ENCODE results near the gene CHGA. TPM values are rescaled to one million over a fixed set of nuclear protein-coding genes. Genes with fewer than 3 reads are reported as not detected.

The CHGA gene, protein sequence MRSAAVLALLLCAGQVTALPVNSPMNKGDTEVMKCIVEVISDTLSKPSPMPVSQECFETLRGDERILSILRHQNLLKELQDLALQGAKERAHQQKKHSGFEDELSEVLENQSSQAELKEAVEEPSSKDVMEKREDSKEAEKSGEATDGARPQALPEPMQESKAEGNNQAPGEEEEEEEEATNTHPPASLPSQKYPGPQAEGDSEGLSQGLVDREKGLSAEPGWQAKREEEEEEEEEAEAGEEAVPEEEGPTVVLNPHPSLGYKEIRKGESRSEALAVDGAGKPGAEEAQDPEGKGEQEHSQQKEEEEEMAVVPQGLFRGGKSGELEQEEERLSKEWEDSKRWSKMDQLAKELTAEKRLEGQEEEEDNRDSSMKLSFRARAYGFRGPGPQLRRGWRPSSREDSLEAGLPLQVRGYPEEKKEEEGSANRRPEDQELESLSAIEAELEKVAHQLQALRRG
- not detected in 2 replicates for total RNA-seq

DNA sequence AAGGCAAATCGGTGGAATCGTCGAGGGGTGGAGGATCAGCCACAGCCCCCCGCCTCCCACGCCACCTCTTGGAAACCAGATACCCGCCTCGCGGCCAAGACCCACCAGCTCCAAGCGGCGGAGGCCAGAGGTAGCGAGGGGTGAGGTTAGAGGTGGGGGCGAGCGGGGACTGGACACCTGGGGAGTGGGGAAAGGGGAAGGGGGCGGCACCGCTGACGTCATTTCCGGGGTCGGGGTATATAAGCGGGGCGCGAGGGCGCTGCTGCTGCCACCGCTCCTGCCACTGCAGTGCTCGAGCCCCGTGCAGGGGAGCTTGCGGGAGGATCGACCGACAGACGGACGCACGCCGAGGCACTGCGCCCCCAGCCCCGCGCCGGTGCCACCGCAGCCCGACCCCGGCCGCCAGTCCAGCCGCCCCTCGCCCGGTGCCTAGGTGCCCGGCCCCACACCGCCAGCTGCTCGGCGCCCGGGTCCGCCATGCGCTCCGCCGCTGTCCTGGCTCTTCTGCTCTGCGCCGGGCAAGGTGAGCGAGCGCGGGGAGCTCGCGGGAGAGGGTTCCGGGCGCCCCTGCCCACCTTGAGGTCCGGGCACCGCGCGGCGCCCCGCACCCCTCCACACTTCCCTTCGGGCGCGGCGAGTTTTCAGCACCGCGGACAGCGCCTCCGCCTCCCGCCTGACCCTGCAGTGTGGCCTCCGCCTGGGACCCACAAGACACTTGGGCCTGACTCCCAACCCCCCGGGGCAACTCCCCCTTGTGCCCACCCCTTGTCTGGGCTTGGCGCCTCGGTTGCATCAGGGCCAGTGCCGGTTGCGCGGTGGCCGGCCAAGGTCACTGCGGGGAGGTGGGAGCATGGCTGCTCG is at the start of gene CHGA:
TSS of gene CHGA (plus strand) at position 268 of the 861 bp plus-strand sequence. CDS start at position 478, 210 bp downstream.
- no peaks in the 10 kb centered on the region for H3K9me3 ChIP-seq (ENCODE audit: low read depth, low read length)
- peaks cover 32% of the 10 kb centered on the region for H3K27me3 ChIP-seq (ENCODE audit: insufficient read depth, low read length)
- H2AFZ ChIP-seq (ENCODE audit: low read length): no peak within 1 kb of the TSS
- no peak within 1 kb of the TSS for H3K4me3 ChIP-seq (ENCODE audit: insufficient read depth, low read length)
- no peak within 1 kb of the TSS for H3K4me2 ChIP-seq (ENCODE audit: insufficient read depth, low read length)
- no peaks in the 10 kb centered on the region for H3K4me1 ChIP-seq (ENCODE audit: insufficient read depth, low read length)
- TF ChIP-seq, protein P1, sequence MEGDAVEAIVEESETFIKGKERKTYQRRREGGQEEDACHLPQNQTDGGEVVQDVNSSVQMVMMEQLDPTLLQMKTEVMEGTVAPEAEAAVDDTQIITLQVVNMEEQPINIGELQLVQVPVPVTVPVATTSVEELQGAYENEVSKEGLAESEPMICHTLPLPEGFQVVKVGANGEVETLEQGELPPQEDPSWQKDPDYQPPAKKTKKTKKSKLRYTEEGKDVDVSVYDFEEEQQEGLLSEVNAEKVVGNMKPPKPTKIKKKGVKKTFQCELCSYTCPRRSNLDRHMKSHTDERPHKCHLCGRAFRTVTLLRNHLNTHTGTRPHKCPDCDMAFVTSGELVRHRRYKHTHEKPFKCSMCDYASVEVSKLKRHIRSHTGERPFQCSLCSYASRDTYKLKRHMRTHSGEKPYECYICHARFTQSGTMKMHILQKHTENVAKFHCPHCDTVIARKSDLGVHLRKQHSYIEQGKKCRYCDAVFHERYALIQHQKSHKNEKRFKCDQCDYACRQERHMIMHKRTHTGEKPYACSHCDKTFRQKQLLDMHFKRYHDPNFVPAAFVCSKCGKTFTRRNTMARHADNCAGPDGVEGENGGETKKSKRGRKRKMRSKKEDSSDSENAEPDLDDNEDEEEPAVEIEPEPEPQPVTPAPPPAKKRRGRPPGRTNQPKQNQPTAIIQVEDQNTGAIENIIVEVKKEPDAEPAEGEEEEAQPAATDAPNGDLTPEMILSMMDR (IDR thresholded peaks at IDR 0.05; ENCODE audit: extremely low read depth, low read depth, low read length): no peak
- DNase-seq (ENCODE audit: insufficient read length, low spot score, missing footprints): peak; percentile 97
- H3K27ac ChIP-seq (ENCODE audit: low read depth, low read length): no peak within 1 kb of the TSS
- no peaks in the 10 kb centered on the region for H3K79me2 ChIP-seq (ENCODE audit: insufficient read depth, low read length)
- H4K20me1 ChIP-seq (ENCODE audit: insufficient read depth, low read length): no peaks in the 10 kb centered on the region
- no peaks in the 10 kb centered on the region for H3K36me3 ChIP-seq (ENCODE audit: insufficient read depth, low read length)

DNA sequence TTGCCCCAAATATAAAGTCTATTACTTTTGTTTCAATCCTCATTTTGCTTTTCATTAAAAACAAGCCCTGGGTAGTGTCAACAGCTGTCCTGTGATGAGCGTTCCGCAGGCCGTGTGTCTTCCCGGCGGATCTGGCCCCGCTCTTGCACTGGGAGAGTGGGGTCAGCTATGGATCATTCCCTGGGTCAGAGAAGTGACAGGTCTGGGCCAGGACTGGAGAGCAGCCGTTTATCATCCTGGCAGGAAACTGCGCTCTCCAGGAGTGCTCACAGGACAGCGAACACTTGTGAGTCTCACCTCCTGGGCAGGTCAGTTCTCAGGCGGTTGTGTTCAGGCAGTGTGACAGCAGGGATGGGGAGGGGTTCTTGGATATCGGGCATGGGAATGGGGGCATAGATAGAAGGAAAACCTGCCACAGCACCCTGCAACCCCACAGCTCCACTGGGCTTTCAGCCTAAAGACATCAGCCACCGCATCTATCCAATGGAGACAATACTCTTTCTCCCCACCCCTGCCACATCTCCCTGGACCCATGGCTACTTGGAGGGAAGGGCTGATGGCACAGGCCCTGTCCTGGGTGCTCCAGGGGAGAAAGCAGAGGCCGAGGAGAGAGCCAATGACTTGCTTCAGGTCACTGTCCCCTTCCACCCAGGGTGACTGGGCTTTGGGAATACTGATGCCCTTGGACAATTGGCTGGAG is 47.8 kb upstream of the CHGA start:
- Histone ChIP-seq H3K4me1 (ENCODE audit: insufficient read depth, low read length) (no peaks in the 10 kb centered on the region), H3K36me3 (ENCODE audit: insufficient read depth, low read length) (no peaks in the 10 kb centered on the region), H3K27me3 (ENCODE audit: insufficient read depth, low read length) (peaks cover 42% of the 10 kb centered on the region), H4K20me1 (ENCODE audit: insufficient read depth, low read length) (no peaks in the 10 kb centered on the region), H3K9me3 (ENCODE audit: low read depth, low read length) (no peaks in the 10 kb centered on the region), H3K79me2 (ENCODE audit: insufficient read depth, low read length) (no peaks in the 10 kb centered on the region), H3K4me2 (ENCODE audit: insufficient read depth, low read length) (no peak overlapping the region), H3K27ac (ENCODE audit: low read depth, low read length) (no peak overlapping the region), H2AFZ (ENCODE audit: low read length) (no peak overlapping the region), H3K4me3 (ENCODE audit: insufficient read depth, low read length) (no peak overlapping the region)
- TF ChIP-seq, protein P1 (IDR thresholded peaks at IDR 0.05; ENCODE audit: extremely low read depth, low read depth, low read length): no peak
- DNase-seq (ENCODE audit: insufficient read length, low spot score, missing footprints): no peak

DNA sequence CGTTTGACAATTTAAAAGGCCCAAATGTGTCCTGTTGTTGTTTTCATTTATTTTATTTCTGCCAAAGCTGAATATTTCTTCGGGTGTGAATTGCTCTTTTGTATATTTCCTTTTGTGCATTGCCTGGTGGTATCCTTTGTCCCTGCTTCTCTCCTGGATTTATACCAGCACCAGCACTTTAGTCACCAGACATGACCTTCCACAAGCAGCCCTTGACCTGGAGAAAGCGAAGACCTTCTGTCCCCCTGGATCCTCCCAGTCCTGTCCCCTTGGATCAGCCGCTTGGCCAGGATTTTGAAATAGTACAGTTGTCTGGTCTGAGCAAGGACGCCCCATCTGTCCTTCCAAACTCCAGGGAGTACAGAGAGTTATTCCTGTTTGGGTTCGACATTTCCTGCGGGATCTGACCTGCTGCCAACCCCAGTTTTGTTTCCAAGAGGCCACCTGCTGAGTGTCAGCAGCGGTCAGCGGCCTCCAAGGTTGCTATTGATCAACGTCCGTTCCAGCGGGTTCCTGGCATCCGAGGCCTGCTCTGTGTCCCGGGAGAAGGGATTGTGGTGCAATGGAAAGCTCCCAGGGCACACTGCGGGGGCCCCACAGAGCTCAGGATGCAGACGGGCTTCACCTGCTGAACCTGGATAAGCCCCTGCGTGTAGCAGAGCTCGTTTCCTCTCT is 45.1 kb upstream of the CHGA start:
- Histone ChIP-seq H3K27ac (ENCODE audit: low read depth, low read length) (no peak overlapping the region), H3K9me3 (ENCODE audit: low read depth, low read length) (no peaks in the 10 kb centered on the region), H2AFZ (ENCODE audit: low read length) (no peak overlapping the region), H3K36me3 (ENCODE audit: insufficient read depth, low read length) (no peaks in the 10 kb centered on the region), H3K79me2 (ENCODE audit: insufficient read depth, low read length) (no peaks in the 10 kb centered on the region), H3K4me2 (ENCODE audit: insufficient read depth, low read length) (no peak overlapping the region), H3K4me3 (ENCODE audit: insufficient read depth, low read length) (no peak overlapping the region), H4K20me1 (ENCODE audit: insufficient read depth, low read length) (no peaks in the 10 kb centered on the region), H3K27me3 (ENCODE audit: insufficient read depth, low read length) (peaks cover 47% of the 10 kb centered on the region), H3K4me1 (ENCODE audit: insufficient read depth, low read length) (no peaks in the 10 kb centered on the region)
- TF ChIP-seq, protein P1 (IDR thresholded peaks at IDR 0.05; ENCODE audit: extremely low read depth, low read depth, low read length): no peak
- no peak for DNase-seq (ENCODE audit: insufficient read length, low spot score, missing footprints)

Data from osteoblast (primary cell).